Inflammatory macrophage treated with lipopolysaccharide for 1 hour (primary cell): Measurements from ENCODE around the gene MEMO1.
"Not testable (repeated sequence)": the region's sequence is repeated elsewhere in the genome, so short reads cannot be mapped to it uniquely, and the experiment has no call there.

ENCODE experiments used
- DNase-seq, 2 donors: peaks; one replicate each; pipeline ENCODE4 v3.0.0-alpha.2; 2020 to 2022

The MEMO1 gene

GRCh38 chr2:31900156-31900555 lies 110.7 kb downstream of the MEMO1 start:
- not testable (repeated sequence) for DNase-seq

- DNase-seq, result peak; percentile 32 to 54
These were observed 112.5 kb downstream of the MEMO1 start for GRCh38 chr2:31898346-31898745.

- DNase-seq, result not testable (repeated sequence)
These were observed 113.5 kb downstream of the MEMO1 start for GRCh38 chr2:31897340-31897739.

- no peak for DNase-seq
These were observed 114.5 kb downstream of the MEMO1 start for GRCh38 chr2:31896293-31896692.

- DNase-seq, result no peak
These were observed 116.2 kb downstream of the MEMO1 start for GRCh38 chr2:31894656-31895055.

- DNase-seq, result peak; percentile 40 to 52
These were observed 117.7 kb downstream of the MEMO1 start for GRCh38 chr2:31893094-31893493.

- DNase-seq, result no peak
These were observed 121.8 kb downstream of the MEMO1 start for GRCh38 chr2:31889044-31889443.

- DNase-seq, result peak; percentile 18 to 26
These were observed 122.3 kb downstream of the MEMO1 start for GRCh38 chr2:31888550-31888949.

- DNase-seq, result no peak
These were observed 124.1 kb downstream of the MEMO1 start for GRCh38 chr2:31886700-31887099.

- DNase-seq, result no peak
These were observed 133.8 kb downstream of the MEMO1 start for GRCh38 chr2:31877008-31877407.

- DNase-seq, result no peak
These were observed 136.7 kb downstream of the MEMO1 start for GRCh38 chr2:31874071-31874470.

GRCh38 chr2:31865215-31865614 lies 145.6 kb downstream of the MEMO1 start:
- no peak for DNase-seq

- no peak for DNase-seq
These were observed 146.9 kb downstream of the MEMO1 start for GRCh38 chr2:31863867-31864266.

GRCh38 chr2:31863015-31863656 lies 147.7 kb downstream of the MEMO1 start:
- not testable (repeated sequence) for DNase-seq

GRCh38 chr2:31859959-31860358 lies 150.8 kb downstream of the MEMO1 start:
- no peak for DNase-seq

- DNase-seq, result no peak
These were observed 157.3 kb downstream of the MEMO1 start for GRCh38 chr2:31853521-31853920.

- not testable (repeated sequence) for DNase-seq
These were observed 168.7 kb downstream of the MEMO1 start for GRCh38 chr2:31842150-31842549.

- DNase-seq, result no peak
These were observed 175.4 kb downstream of the MEMO1 start for GRCh38 chr2:31835450-31835849.

GRCh38 chr2:31832363-31832762 lies 178.4 kb downstream of the MEMO1 start:
- no peak for DNase-seq

- DNase-seq, result no peak
These were observed 179.2 kb downstream of the MEMO1 start for GRCh38 chr2:31831585-31831984.

GRCh38 chr2:31828891-31829290 lies 181.9 kb downstream of the MEMO1 start:
- DNase-seq, result no peak

- DNase-seq, result no peak
These were observed 187.2 kb downstream of the MEMO1 start for GRCh38 chr2:31823558-31823957.

GRCh38 chr2:31822587-31822986 lies 188.2 kb downstream of the MEMO1 start:
- DNase-seq, result no peak
